ENCODE results near the gene CCRL2.

Gene CCRL2

GRCh38 chr3:46413951-46414350, 6.9 kb downstream of the CCRL2 start:
- Histone ChIP-seq H3K4me1 (ENCODE audit: control insufficient read depth, insufficient read depth, low read length) (no peaks in the 10 kb centered on the region), H3K36me3 (ENCODE audit: control insufficient read depth in 2 of 2, insufficient read depth in 1 of 2, low read length in 2 of 2) (no peaks in the 10 kb centered on the region), H3K4me3 (ENCODE audit: low read depth, low read length) (no peak overlapping the region), H3K9me3 (ENCODE audit: control insufficient read depth, insufficient read depth, low read depth, low read length) (no peaks in the 10 kb centered on the region), H3K27ac (ENCODE audit: extremely low read depth, low read depth, low read length) (no peak overlapping the region)
- ChIA-PET POLR2A (no interaction called here), CTCF (no interaction called here)
- TF ChIP-seq BCL11B (tag by site-specific recombination; IDR thresholded peaks at IDR 0.05; ENCODE audit: low read depth) (no peak), ZNF677 (tag by site-specific recombination; IDR thresholded peaks at IDR 0.05) (no peak), ZNF274 (IDR thresholded peaks at IDR 0.05; ENCODE audit: low read length) (no peak), ZNF274 (tag by site-specific recombination; IDR thresholded peaks at IDR 0.05; ENCODE audit: borderline replicate concordance) (no peak), KLF9 (tag by site-specific recombination; IDR thresholded peaks at IDR 0.05; ENCODE audit: low read depth) (no peak), PRDM2 (tag by site-specific recombination; IDR thresholded peaks at IDR 0.05; ENCODE audit: borderline replicate concordance) (no peak), ZNF558 (tag by site-specific recombination; IDR thresholded peaks at IDR 0.05) (no peak), ZNF473 (tag by site-specific recombination; IDR thresholded peaks at IDR 0.05) (no peak), SCRT1 (tag by site-specific recombination; IDR thresholded peaks at IDR 0.05; ENCODE audit: borderline replicate concordance) (no peak), ZNF548 (tag by site-specific recombination; IDR thresholded peaks at IDR 0.05) (no peak), PATZ1 (tag by site-specific recombination; IDR thresholded peaks at IDR 0.05) (no peak), ZNF37A (tag by site-specific recombination; IDR thresholded peaks at IDR 0.05) (no peak), ZNF768 (tag by site-specific recombination; IDR thresholded peaks at IDR 0.05) (no peak), ZNF324 (tag by site-specific recombination; IDR thresholded peaks at IDR 0.05) (no peak), ZNF335 (tag by site-specific recombination; conservative IDR thresholded peaks at IDR 0.05) (no peak), ZNF174 (tag by site-specific recombination; IDR thresholded peaks at IDR 0.05) (no peak), SP3 (tag by site-specific recombination; IDR thresholded peaks at IDR 0.05) (no peak), ELK4 (IDR thresholded peaks at IDR 0.05; ENCODE audit: borderline replicate concordance, low read depth, low read length) (no peak), KLF16 (tag by site-specific recombination; IDR thresholded peaks at IDR 0.05) (no peak), ZBTB44 (tag by site-specific recombination; IDR thresholded peaks at IDR 0.05) (no peak)
